Measurements from ENCODE around the gene FRMD8. TPM values are rescaled to one million over a fixed set of nuclear protein-coding genes. Genes with fewer than 3 reads are reported as not detected.

FRMD8 gene
- total RNA-seq, 1 experiment from 2014 or later = 22.7 TPM

DNA sequence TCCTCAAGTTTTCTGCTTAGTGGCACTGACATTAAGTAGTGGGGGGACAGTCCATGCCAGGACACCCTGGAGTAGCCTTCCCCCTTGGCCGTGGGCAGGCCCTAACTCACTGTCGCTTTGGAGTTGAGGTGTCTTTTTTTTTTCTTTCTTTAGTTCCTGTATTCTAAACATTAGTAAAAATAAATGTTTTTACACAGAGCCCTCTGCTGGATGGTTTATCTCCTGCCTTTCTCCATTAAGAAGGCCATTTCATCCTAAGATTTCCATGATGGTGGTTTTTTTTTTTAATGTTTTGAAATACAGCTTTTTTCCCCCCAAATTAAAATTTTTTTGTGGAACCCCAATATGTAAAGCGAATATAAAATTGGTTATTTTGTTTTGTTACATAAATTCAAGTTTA is 33.7 kb upstream of the FRMD8 start:
- Mint-ChIP-seq H3K27ac (0 out of 7 replicates have a peak overlapping the region, but pooled peaks of 1 of the 3 experiments have one; percentile 9), H3K4me3 (no peak overlapping the region), H3K4me1 (peaks cover 10 to 12% of the 10 kb centered on the region in 2 experiments), H3K36me3 (ENCODE audit: insufficient read depth in 1 of 3, low read depth in 3 of 3) (peaks cover 17 to 48% (median 43%) of the 10 kb centered on the region in 3 experiments; a peak in 6 of 7 replicates), H3K9me3 (no peaks in the 10 kb centered on the region; a peak in 1 of 5 replicates), H3K27me3 (ENCODE audit: low read depth) (peaks cover 27% of the 10 kb centered on the region)
- Histone ChIP-seq H3K14ac (ENCODE audit: insufficient read depth, low read length) (no peak overlapping the region), H4K5ac (ENCODE audit: insufficient read length, low read depth, low read length) (no peak overlapping the region), H4K8ac (replicated peaks; ENCODE audit: insufficient read length, low read depth, low read length) (no peak overlapping the region), H2BK20ac (ENCODE audit: low read depth, low read length, poor library complexity, severe bottlenecking) (no peak overlapping the region), H2BK12ac (ENCODE audit: insufficient read length, low read depth, low read length) (no peak overlapping the region), H3K23ac (ENCODE audit: insufficient read length, low read depth, low read length) (no peak overlapping the region), H3K27ac (ENCODE audit: insufficient read length, low read depth, low read length) (no peak overlapping the region), H3K9ac (ENCODE audit: extremely low read depth, insufficient read length, low read length) (no peak overlapping the region), H2BK120ac (ENCODE audit: low read depth, low read length, poor library complexity, severe bottlenecking) (no peak overlapping the region), H2BK5ac (ENCODE audit: insufficient read length, low read length) (no peak overlapping the region), H3K23me2 (ENCODE audit: insufficient read length, low read depth, low read length, poor library complexity, severe bottlenecking) (peaks cover 18% of the 10 kb centered on the region), H3K56ac (ENCODE audit: insufficient read length, low read depth, low read length) (no peak overlapping the region), H3K27me3 (ENCODE audit: insufficient read depth, low read length) (peaks cover 2% of the 10 kb centered on the region; the same call in 1 of the 2 replicates), H3K4me1 (ENCODE audit: insufficient read depth, low read length) (no peaks in the 10 kb centered on the region), H2AFZ (ENCODE audit: low read length) (no peak overlapping the region), H3K79me2 (ENCODE audit: insufficient read depth, low read length) (no peaks in the 10 kb centered on the region), H3K18ac (ENCODE audit: insufficient read length, low read depth, low read length) (no peak overlapping the region), H3T11ph (ENCODE audit: low read length) (no peak overlapping the region), H4K91ac (ENCODE audit: insufficient read length, low read depth, low read length) (no peak overlapping the region), H2BK15ac (ENCODE audit: low read depth, low read length) (no peak overlapping the region), H3K4ac (ENCODE audit: low read depth, low read length) (no peak overlapping the region), H3K4me2 (ENCODE audit: insufficient read depth, insufficient read length, low read length) (no peak overlapping the region), H2AK5ac (ENCODE audit: insufficient read length, low read length) (no peak overlapping the region), H3K9me3 (ENCODE audit: control insufficient read depth, low read depth, low read length) (no peaks in the 10 kb centered on the region), H3K79me1 (ENCODE audit: insufficient read depth, low read depth, low read length, poor library complexity, severe bottlenecking) (no peaks in the 10 kb centered on the region), H4K20me1 (ENCODE audit: control insufficient read depth, insufficient read depth, insufficient read length) (no peaks in the 10 kb centered on the region)
- no CpG with 5 or more reads among the region's 3 CpGs for WGBS (ENCODE audit: extremely low coverage, insufficient read length, low lambda C conversion rate)
- DNase-seq = no peak
- TF ChIP-seq, protein P1, sequence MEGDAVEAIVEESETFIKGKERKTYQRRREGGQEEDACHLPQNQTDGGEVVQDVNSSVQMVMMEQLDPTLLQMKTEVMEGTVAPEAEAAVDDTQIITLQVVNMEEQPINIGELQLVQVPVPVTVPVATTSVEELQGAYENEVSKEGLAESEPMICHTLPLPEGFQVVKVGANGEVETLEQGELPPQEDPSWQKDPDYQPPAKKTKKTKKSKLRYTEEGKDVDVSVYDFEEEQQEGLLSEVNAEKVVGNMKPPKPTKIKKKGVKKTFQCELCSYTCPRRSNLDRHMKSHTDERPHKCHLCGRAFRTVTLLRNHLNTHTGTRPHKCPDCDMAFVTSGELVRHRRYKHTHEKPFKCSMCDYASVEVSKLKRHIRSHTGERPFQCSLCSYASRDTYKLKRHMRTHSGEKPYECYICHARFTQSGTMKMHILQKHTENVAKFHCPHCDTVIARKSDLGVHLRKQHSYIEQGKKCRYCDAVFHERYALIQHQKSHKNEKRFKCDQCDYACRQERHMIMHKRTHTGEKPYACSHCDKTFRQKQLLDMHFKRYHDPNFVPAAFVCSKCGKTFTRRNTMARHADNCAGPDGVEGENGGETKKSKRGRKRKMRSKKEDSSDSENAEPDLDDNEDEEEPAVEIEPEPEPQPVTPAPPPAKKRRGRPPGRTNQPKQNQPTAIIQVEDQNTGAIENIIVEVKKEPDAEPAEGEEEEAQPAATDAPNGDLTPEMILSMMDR (conservative IDR thresholded peaks at IDR 0.05) = peak; percentile 46

All from H9 (cell line).